Measurements from ENCODE around the gene MS4A4E.
"Not testable (repeated sequence)": the region's sequence is repeated elsewhere in the genome, so short reads cannot be mapped to it uniquely, and the experiment has no call there.

Gene MS4A4E

DNA sequence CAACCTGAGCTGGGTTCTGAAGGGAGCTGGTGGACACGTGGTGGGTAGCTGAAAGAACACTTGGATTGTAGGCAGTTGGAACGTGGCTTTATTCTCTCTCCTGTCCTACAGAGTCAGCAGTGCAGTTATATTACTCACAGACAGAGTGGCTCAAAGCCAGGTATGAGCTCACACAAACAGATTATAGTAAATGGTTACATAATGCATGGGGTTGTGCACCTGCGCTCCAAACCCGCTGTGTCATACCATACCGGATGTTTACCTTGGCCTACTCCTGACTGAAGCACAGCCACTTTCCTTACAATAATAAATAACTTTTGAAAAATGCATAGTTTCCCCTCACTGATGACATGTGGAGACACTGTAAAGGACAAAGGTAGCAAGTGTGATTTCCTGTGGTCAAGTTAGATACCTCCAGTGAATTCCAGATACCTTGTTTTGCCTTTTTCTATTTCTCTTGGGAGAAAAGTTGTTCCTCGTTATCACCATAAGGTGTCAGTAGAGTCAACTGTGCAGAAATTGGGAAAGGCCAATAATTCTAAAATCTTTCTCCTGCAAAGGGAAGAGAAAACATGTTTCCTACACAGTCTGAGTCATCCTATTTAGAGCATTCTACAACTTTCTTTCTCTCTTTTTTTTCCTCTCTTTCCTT is 73.5 kb downstream of the MS4A4E start:
- DNase-seq: no peak

DNA sequence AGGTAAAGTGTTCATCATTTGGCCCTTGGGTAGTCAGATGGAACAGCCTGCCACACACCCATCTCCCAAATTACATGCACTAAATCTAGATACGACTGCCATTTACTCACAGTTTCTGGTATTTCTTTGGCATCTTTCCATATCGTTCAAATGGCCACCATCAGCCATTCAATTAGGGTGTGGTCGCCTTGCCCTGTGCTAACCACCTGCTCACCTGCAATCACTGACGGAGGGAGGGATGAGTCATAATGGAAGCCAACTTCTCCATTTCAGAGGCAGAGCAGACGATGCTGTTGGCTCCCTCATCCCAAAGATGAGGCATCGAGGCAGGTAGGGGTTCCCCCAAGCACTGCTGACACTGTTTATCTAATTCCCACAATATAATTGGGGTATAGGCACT is 74.6 kb downstream of the MS4A4E start:
- no peak for DNase-seq

DNA sequence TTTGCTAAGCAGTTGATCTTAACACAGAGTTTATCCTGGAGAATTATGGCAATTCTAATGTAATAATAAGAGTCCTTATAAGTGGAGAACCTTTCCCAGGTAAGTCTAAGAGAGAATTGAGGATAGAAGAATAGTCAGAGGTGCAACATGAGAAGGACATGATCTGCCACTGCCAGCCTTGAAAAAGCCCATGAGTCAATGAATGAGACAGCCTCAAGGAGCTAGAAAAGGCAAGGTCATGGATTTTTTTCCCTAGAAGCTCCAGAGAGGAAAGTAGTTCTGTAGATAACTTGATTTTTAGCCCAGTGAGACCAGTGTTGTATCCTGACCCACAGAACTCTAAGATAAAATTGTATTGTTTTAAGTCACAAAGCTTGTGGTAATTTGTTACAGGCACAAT is 77.0 kb downstream of the MS4A4E start:
- DNase-seq: no peak

DNA sequence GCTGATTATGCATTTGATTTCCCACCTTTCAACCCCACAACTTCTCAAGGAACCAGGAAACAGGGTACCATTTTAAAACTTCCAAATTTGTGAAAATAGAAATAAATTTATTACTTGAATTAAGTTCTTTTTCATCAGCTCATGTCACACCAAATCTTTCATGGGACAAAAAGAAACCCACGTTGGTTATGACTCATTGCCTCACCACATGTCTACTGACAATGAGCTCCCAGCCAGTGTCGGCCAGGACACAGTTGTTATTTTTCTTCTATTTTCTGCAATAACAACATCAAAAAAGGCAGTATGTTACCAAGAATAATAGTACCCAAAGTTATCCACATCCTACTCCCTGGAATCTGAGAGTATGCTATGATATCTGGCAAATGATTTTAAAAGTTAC is 77.4 kb downstream of the MS4A4E start:
- no peak for DNase-seq

DNA sequence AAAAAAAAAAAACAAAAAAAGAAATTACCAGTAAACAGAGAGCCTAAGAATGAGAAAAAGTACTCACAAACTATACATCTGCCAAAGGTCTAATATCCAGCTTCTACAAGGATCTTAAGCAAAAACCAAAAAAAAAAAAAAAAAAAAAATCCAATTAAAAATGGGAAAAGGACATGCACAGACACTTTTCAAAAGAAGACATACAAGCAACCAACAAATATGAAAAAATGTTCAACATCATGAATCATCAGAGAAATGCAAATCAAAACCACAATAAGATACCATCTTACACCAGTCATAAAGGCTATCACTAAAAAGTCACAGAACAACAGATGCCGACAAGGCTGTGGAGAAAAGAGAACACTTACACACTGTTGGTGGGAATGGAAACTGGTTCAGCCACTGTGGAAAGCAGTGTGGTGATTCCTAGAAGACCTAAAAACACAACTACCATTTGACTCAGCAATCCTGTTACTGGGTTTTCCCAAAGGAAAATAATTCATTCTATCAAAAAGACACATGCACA is 78.3 kb downstream of the MS4A4E start:
- DNase-seq: no peak

DNA sequence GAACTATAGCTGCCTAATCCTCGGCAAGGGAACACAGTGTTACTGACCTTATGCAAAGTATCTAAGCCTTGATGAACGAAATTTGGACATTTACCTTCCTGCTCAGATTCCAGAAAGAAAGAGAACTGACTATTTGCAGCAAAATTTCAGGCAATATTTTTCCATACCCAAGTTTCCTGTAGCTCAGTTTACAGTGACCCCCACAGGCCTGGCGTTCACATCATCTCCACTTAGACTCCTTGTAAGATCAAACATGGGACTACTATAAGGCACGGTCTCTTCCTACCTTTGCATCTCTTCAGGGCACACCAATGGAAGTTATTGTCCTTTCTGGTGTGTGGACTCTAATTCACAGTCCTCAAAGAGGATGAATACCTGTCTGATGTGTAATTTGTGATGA is 81.2 kb downstream of the MS4A4E start:
- DNase-seq: no peak

DNA sequence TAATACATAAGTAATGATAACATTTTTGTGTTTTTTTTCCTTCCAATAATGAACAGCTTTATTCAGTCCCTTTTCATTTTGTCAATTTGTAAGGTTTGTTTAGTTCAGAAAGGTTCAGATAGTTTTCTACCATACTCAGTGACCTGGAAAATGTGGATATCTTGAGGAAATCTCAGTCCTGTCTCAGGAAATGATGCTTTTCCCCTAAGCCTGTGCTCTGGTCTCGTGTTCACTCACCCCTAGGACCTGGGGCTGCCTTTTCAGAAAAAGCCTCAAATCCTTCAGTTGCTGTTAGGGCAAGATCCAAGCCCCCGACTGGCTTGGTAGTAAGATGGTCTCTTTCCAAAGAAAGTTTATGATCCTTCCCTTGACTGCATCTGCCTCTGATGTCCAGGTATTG is 81.8 kb downstream of the MS4A4E start:
- DNase-seq: no peak

DNA sequence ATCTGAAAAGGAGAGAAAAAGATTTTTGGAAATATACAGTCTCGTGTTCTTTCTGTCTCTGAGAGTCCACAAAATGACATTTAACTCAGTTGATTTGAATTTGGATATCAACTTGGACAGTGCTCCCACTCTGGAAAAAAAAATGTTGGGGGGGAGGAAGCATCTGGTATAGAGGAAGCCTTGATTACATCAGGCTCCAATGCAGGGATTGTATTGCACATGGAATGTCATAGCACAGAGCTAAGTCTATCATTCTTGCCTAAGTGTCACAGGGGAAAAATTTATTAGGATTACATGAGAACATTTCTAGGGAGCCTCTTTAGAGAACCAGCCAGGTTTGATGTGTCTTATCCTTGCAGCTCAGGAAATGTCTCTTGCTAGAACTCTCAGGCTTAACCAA is 83.1 kb downstream of the MS4A4E start:
- no peak for DNase-seq

DNA sequence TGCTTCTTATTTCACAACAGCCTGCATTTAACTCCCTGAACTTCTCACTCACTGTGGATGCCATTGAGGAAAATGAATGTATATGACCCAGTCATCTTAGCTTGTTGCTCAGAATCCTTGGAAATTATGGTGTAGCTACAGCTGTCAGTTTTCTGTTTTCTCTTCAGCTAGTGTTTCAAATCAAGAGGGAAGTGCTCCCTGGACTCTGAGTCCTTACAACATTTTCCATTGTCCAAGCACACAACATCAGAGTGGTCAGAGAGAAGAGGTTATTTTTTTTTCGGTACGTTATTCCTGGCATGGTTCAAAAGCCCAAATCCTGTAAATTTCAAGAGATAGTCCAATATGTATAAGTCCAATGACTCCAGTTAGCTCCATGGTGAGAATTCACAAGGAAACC is 83.7 kb downstream of the MS4A4E start:
- DNase-seq: no peak

DNA sequence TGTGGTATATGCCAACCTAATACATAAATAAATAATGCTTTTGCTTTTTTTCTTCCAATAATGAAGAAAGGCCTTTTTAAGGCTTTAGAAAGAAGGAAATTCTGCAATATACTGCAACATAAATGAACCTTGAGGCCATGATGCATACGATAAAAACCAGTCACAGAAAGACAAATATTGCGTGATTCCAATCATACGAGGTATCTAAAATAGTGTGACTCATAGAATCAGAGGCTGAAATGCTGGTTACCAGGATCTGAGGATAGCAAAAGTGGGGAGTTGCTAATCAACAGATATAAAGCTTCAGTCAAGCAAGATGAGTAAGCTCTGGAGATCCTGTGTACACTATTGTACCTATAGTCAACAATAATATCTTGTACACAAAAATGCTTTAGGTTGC is 84.3 kb downstream of the MS4A4E start:
- no peak for DNase-seq

DNA sequence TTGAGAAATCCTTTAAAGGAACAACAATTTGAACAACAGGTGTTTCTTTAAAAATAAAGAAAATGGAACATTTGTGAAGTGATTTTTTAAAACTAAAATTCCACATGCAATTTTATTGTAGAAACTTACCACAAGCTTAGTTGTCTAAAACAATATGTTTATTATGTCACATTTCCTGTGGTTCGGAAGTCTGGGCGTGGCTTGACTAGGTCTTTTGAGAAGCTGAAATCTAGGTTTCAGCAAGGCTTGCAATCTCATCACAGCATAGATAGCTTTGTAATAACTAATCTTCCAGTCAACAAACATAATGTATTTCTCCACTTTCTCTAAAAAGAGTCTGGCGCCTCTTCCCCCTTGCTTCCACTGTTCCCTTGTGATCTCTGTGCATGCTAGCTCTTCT is 87.0 kb downstream of the MS4A4E start:
- DNase-seq: no peak

DNA sequence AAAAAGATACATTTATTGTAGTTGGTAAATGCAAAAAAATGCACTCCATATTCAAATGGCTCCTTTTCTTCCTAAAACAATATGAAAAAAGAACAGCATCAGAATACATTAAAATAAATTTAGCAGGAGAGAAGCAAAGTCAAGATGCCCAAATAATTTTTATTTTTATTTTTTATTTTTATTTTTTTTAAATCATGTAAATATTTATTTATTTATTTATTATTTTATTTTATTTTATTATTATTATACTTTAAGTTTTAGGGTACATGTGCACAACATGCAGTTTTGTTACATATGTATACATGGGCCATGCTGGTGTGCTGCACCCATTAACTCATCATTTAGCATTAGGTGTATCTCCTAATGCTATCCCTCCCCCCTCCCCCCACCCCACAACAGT is 90.2 kb downstream of the MS4A4E start:
- DNase-seq: not testable (repeated sequence)

DNA sequence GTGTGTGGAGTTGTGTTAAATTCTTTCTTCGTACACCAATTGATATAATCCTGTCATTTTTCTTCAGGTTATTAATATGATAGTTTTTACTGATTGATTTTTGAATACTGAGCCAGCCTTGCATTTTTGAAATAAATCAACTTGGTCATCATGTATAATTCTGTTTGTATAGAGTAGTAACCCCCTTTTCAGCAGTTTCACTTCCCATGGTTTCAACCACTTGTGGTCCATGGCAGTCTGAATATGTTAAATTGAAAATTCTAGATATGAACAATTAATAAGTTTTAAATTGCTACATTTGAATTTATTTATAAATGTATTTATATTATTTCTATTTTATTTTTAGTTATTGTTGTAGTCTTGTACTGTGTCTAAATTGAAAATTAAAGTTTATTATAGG is 92.7 kb downstream of the MS4A4E start:
- DNase-seq: no peak
